Measurements from ENCODE around the gene FCAMR.

- TF ChIP-seq CTCF (IDR thresholded peaks at IDR 0.05), result no peak
- TF ChIP-seq EZH2 (IDR thresholded peaks at IDR 0.05; ENCODE audit: borderline replicate concordance, insufficient read depth, low read depth, low read length, poor library complexity, severe bottlenecking), result no peak
These were observed 3.9 kb upstream of the FCAMR start for GRCh38 chr1:206974140-206974539.
